PC-9 (cell line): Measurements from ENCODE around the gene KRT77.

Source experiments
- EZH2 ChIP-seq: fragments of 200-600 bp; sonication (generic); IDR thresholded peaks from 2 replicates; pipeline ENCODE4 v1.8.0; 2017; ENCODE audit warnings: antibody characterized with exemption, low read depth
- TF ChIP-seq, protein P1 (sequence below): fragments of 200-600 bp; sonication (generic); conservative IDR thresholded peaks from 2 replicates; pipeline ENCODE4 v1.6.1; 2017; ENCODE audit warnings: mixed run types, antibody characterized with exemption, mild to moderate bottlenecking, moderate library complexity

DNA sequence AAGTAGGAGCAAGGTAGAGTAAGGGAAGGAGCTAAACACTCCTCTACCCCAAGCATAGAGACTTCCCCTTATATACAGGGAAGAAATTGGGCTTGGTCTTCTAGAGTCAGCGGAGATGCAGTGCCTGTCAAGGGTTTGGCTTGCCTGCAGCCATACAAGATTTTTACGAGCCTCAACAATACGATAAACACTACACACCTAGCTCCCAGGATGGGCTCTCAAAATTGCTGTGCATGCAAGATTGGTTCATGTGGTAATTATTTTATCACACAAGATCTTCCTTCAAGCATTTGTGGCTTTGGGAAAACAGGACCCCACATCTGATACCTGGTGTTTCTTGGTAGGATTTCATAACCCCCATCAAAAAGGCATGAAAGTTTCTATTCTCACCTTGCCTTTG, 23.0 kb downstream of the KRT77 start, which contains the start of gene KRT1:
- TF ChIP-seq, protein P1, sequence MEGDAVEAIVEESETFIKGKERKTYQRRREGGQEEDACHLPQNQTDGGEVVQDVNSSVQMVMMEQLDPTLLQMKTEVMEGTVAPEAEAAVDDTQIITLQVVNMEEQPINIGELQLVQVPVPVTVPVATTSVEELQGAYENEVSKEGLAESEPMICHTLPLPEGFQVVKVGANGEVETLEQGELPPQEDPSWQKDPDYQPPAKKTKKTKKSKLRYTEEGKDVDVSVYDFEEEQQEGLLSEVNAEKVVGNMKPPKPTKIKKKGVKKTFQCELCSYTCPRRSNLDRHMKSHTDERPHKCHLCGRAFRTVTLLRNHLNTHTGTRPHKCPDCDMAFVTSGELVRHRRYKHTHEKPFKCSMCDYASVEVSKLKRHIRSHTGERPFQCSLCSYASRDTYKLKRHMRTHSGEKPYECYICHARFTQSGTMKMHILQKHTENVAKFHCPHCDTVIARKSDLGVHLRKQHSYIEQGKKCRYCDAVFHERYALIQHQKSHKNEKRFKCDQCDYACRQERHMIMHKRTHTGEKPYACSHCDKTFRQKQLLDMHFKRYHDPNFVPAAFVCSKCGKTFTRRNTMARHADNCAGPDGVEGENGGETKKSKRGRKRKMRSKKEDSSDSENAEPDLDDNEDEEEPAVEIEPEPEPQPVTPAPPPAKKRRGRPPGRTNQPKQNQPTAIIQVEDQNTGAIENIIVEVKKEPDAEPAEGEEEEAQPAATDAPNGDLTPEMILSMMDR, result no peak
- TF ChIP-seq EZH2, result no peak
